Neural crest cell (in vitro differentiated cells): ENCODE data around the gene VKORC1. TPM values are rescaled to one million over a fixed set of nuclear protein-coding genes. Genes with fewer than 3 reads are reported as not detected.
A peak's percentile ranks its signal among the peaks of the same experiment; 100 is the strongest.

Experiments used
- DNase-seq: peaks from one replicate; pipeline ENCODE4 v3.0.0; 2021; ENCODE audit warnings: low read depth, mixed read lengths, low spot score
- H3K27ac Mint-ChIP-seq: one replicate; pipeline ENCODE4 v1.8.0; 2021; ENCODE audit warnings: mild to moderate bottlenecking, mixed read lengths; ENCODE audit not compliant: unreplicated experiment
- H3K27me3 Mint-ChIP-seq: 2 replicates; pipeline ENCODE4 v1.8.0; 2021; ENCODE audit warnings: low read depth, mild to moderate bottlenecking, mixed read lengths
- H3K36me3 Mint-ChIP-seq: 2 replicates; pipeline ENCODE4 v1.8.0; 2021; ENCODE audit warnings: low read depth, mild to moderate bottlenecking, mixed read lengths
- H3K4me1 Mint-ChIP-seq: 2 replicates; pipeline ENCODE4 v1.8.0; 2021; ENCODE audit warnings: mixed read lengths
- H3K4me3 Mint-ChIP-seq: one replicate; pipeline ENCODE4 v1.8.0; 2021; ENCODE audit warnings: mild to moderate bottlenecking, mixed read lengths
- H3K9me3 Mint-ChIP-seq: 2 replicates; pipeline ENCODE4 v1.8.0; 2021; ENCODE audit warnings: mixed read lengths
- total RNA-seq: library from RNA; stranded (reverse); gene quantifications from 2 replicates; pipeline ENCODE4 v1.2.1, GENCODE V29; 2021
- TF ChIP-seq, protein P1 (sequence below): fragments of 200-600 bp; sonication (generic); conservative IDR thresholded peaks from 2 replicates; pipeline ENCODE4 v1.5.0; 2021; ENCODE audit warnings: antibody characterized with exemption, mild to moderate bottlenecking

Gene VKORC1
- total RNA-seq, 1 donor from 2014 or later: 62.4 TPM

DNA sequence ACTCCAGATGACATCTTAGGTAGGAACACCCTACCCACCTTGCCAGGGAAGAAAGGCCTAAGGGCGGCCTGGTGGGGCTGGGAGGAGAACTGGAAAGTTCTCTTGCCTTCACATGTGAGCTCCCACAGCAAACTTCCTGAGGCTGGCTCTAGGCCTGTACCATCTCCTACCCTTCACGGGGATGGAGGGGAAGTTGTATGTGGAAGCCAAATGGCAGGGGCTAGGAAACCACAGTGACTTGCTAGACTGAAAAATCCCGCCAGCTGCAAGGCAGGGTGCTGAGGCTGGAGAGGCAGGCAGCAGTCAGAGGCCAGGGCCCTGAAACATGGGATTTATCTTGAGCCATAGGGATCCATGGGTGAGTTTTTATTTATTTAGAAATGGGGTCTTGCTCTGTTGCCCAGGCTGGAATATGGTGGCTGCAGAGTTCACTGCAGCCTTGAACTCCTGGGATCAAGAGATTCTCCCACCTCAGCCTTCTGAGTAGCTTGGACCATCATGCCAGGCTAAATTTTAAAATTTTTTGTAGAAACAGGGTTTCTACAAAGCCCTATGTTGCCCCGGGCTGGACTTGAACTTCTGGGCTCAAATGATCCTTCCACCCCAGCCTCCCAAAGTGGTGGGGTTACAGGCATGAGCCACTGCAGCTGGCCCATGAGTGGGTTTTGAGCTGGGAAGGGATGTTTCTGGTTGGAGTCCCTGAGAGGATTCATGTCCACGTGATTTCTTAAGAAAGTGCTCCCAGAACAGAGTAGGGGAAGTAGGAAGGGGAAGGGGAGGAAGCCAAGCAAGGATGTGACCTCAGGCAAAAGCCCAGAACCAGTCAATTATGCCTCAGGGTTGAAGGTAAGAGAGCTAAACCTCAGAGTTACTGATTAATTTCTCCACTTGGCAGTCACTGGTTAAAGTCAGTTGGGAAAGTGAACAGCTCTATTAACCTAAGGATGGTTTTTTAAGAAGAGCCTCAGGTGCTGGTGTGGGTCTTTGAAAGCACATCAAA lies 18.8 kb upstream of the VKORC1 start:
- Mint-ChIP-seq H3K36me3 (peaks cover 3% of the 10 kb centered on the region), H3K4me3 (peak overlapping the region; percentile 68), H3K27ac (no peak overlapping the region), H3K9me3 (no peaks in the 10 kb centered on the region), H3K27me3 (no peaks in the 10 kb centered on the region), H3K4me1 (peaks cover 10% of the 10 kb centered on the region)
- TF ChIP-seq, protein P1, sequence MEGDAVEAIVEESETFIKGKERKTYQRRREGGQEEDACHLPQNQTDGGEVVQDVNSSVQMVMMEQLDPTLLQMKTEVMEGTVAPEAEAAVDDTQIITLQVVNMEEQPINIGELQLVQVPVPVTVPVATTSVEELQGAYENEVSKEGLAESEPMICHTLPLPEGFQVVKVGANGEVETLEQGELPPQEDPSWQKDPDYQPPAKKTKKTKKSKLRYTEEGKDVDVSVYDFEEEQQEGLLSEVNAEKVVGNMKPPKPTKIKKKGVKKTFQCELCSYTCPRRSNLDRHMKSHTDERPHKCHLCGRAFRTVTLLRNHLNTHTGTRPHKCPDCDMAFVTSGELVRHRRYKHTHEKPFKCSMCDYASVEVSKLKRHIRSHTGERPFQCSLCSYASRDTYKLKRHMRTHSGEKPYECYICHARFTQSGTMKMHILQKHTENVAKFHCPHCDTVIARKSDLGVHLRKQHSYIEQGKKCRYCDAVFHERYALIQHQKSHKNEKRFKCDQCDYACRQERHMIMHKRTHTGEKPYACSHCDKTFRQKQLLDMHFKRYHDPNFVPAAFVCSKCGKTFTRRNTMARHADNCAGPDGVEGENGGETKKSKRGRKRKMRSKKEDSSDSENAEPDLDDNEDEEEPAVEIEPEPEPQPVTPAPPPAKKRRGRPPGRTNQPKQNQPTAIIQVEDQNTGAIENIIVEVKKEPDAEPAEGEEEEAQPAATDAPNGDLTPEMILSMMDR: no peak
- DNase-seq: no peak

DNA sequence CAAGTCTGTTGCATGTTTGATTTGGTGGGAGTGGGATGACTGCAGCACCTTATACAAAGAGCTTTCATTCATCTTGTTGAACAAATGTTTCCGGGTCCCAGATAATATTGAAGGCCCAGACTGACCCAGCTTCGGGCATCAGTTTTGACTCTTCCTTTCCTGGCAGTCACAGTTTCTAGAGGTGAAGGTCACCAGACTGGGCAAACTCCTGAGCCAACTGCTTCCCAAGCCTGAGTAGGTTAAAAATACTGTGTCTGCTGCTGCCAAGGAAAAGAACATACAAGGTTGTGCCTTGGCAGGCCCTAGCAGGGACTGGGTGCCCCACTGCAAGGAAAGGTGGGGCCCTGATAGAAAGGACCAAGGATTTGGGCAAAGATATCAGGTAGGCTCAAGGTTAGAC lies 18.1 kb upstream of the VKORC1 start:
- Mint-ChIP-seq H3K4me1 (peaks cover 9% of the 10 kb centered on the region), H3K27me3 (no peaks in the 10 kb centered on the region), H3K9me3 (no peaks in the 10 kb centered on the region), H3K27ac (no peak overlapping the region), H3K4me3 (peak overlapping the region; percentile 68), H3K36me3 (peaks cover 3% of the 10 kb centered on the region)
- TF ChIP-seq, protein P1: no peak
- no peak for DNase-seq

DNA sequence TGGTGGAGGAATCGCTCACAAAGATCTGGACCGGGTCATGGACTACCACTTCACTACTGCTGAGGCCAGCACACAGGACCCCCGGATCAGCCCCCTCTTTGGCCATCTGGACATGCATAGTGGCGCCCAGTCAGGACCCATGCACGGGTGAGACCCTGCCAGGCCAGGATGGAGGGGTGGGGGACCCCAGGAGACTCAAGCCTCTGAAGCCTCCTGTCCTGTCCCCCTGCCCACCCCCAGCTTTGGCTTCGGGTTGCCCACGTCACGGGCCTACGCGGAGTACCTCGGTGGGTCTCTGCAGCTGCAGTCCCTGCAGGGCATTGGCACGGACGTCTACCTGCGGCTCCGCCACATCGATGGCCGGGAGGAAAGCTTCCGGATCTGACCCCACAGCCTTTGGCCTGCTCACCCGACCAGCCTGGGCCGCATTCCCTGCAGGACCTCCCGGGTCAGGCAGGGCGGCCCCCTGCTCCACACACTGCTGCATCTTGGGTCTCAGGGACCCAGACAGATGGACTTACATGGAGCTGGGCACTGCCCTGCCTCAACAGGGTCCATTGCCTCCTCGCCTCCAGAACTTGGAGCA lies 17.4 kb upstream of the VKORC1 start:
- TF ChIP-seq, protein P1: no peak
- Mint-ChIP-seq H3K9me3 (no peaks in the 10 kb centered on the region), H3K4me1 (peaks cover 13% of the 10 kb centered on the region), H3K27me3 (no peaks in the 10 kb centered on the region), H3K4me3 (peak overlapping the region; percentile 73), H3K27ac (no peak overlapping the region), H3K36me3 (peaks cover 3% of the 10 kb centered on the region)
- DNase-seq: no peak

DNA sequence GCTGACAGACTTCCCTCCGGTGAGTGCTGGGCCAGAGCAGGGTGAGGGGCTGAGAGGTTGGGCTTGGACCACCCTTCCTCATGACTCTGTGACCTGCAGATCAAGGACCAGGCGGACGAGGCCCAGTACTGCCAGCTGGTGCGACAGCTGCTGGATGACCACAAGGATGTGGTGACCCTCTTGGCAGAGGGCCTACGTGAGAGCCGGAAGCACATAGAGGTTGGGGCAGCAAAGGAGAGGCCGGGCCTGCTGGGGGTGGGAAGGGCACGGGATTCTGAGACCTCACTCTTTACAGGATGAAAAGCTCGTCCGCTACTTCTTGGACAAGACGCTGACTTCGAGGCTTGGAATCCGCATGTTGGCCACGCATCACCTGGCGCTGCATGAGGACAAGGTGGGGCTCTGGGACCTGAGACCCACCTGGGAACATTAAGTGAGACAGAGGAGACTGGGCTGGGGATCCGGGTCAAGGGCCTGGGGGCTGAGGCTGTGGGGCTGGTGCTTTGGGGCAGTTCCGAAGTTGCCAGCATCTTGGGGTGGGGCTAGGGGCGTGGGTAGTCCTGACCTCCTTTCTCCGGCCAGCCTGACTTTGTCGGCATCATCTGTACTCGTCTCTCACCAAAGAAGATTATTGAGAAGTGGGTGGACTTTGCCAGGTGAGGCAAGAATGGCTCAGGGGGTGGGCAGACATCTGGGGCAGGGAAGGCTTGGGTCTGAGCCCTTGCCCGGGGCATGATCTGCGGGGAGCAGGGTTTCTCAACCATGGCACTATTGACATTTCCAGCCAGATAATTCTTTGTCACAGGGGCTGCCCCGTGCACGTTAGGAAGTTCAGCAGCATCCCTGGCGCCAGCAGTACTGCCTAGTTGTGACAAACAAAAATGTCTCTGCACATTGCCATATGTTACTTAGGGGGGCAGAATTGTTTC lies 15.8 kb upstream of the VKORC1 start:
- H3K36me3 Mint-ChIP-seq: peaks cover 3% of the 10 kb centered on the region
- H3K9me3 Mint-ChIP-seq: no peaks in the 10 kb centered on the region
- peak overlapping the region; percentile 35 for H3K27ac Mint-ChIP-seq
- TF ChIP-seq, protein P1: no peak
- peaks cover 16% of the 10 kb centered on the region for H3K4me1 Mint-ChIP-seq
- no peak for DNase-seq
- peak overlapping the region; percentile 87 for H3K4me3 Mint-ChIP-seq
- H3K27me3 Mint-ChIP-seq: no peaks in the 10 kb centered on the region

DNA sequence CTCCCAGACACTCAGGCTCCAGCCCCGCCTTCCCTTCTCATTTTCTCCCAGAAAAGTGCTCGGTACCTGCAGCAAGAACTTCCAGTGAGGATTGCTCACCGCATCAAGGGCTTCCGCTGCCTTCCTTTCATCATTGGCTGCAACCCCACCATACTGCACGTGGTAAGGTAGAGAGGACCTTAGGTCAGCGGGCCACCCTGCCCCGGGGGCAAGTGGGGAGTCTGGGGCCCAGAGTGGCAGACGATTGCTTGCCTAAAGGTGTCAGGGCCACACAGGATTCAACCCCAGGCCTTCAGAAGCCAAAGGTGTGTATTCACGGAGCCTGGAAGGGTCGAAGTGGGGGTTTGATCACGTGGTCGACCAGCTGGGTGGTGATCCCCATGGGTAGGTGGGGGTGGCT lies 15.0 kb upstream of the VKORC1 start:
- H3K4me1 Mint-ChIP-seq: peaks cover 16% of the 10 kb centered on the region
- peaks cover 3% of the 10 kb centered on the region for H3K36me3 Mint-ChIP-seq
- DNase-seq: no peak
- TF ChIP-seq, protein P1: no peak
- no peaks in the 10 kb centered on the region for H3K9me3 Mint-ChIP-seq
- peak overlapping the region; percentile 87 for H3K4me3 Mint-ChIP-seq
- no peaks in the 10 kb centered on the region for H3K27me3 Mint-ChIP-seq
- no peak overlapping the region for H3K27ac Mint-ChIP-seq
